ENCODE results near the gene GALR2. TPM values are rescaled to one million over a fixed set of nuclear protein-coding genes. Genes with fewer than 3 reads are reported as not detected.

GALR2 gene
- total RNA-seq, 4 donors from 2014 or later = 0.18 TPM; not detected in 3

DNA sequence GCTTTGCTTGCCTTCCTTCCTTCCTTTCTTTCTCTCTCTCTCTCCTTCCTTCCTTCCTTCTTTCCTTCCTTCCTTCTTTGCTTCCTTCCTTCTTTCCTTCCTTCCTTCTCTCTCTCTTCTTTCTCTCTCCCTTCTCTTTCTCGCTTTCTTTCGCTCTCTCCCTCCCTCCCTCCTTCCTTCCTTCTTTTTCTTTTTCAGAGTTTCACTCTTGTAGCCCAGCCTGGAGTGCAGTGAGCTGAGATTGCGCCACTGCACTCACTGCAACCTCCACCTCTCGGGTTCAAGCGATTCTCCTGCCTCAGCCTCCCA, 48.6 kb downstream of the GALR2 start:
- H3K4me1 ChIP-seq = peaks cover 3% of the 10 kb centered on the region in 2 donors
- no peak for TF ChIP-seq POLR2A (IDR thresholded peaks at IDR 0.05)
- DNase-seq = no peak
- no peak overlapping the region for H3K4me3 ChIP-seq
- in situ Hi-C loops (cut with MboI; ENCODE audit: low sequenced_read_pairs in 4 of 4) (loop anchor here in 2 of 4 donors (5.0 to 10.0 kb wide), 2 partner anchors 172 to 174 kb away; no protein-coding TSS in a partner anchor), intact Hi-C loops (cut with DNase I; ENCODE audit: low total_unique reads) (loop anchor here (10.0 kb wide), 1 partner anchor 282 kb away; no protein-coding TSS in a partner anchor)
- no peak for ATAC-seq
- no peak overlapping the region for H3K27ac ChIP-seq
- no peaks in the 10 kb centered on the region for H3K9me3 ChIP-seq
- no peaks in the 10 kb centered on the region for H3K27me3 ChIP-seq
- H3K36me3 ChIP-seq = no peaks in the 10 kb centered on the region

DNA sequence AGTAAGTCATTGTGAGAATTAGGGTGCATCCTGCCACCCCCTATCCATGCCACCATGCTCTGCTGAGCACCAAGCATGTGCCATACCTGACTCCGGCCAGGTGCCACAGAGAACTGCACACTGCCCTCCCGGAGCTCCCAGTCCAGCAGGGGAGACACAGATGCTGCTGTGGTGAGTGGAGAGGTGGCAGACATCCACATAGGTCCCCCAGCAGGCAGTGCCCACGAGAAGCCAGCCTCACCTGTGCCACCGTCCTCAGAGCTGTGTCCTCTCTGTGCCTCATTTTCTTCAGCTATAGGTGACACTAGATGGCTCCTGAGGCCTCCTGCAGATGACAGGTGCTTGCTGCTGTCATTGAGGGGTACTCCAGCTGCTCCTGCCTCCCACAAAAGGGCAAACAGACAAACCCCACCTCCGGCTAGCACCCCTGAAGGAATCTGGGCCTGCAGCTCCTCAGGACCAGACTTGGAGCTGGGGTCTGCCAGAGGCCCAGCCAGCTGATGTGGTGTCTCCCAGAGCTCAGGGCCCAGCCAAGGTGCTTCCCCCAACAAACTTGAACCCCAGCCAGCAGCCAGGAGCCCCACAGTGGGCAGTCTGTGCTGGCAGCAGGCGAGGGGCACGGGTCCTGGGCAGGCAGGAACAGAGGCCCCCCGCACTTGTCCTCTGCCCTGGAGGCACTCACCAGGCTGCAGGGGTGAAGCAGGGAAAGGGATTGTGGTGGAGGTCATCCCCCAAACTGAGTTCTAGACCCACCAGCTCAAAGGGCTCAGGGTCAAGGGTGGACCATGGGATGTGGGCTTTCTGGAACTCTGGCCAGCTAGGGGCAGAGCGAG, 49.4 kb downstream of the GALR2 start:
- no peak overlapping the region for H3K27ac ChIP-seq
- peaks cover 3% of the 10 kb centered on the region in 2 donors for H3K4me1 ChIP-seq
- H3K4me3 ChIP-seq = no peak overlapping the region
- ATAC-seq = no peak
- intact Hi-C loops (cut with DNase I; ENCODE audit: low total_unique reads) = loop anchor here (10.0 kb wide), 1 partner anchor 281 kb away; no protein-coding TSS in a partner anchor
- no peak for TF ChIP-seq POLR2A (IDR thresholded peaks at IDR 0.05)
- TF ChIP-seq, protein P1, sequence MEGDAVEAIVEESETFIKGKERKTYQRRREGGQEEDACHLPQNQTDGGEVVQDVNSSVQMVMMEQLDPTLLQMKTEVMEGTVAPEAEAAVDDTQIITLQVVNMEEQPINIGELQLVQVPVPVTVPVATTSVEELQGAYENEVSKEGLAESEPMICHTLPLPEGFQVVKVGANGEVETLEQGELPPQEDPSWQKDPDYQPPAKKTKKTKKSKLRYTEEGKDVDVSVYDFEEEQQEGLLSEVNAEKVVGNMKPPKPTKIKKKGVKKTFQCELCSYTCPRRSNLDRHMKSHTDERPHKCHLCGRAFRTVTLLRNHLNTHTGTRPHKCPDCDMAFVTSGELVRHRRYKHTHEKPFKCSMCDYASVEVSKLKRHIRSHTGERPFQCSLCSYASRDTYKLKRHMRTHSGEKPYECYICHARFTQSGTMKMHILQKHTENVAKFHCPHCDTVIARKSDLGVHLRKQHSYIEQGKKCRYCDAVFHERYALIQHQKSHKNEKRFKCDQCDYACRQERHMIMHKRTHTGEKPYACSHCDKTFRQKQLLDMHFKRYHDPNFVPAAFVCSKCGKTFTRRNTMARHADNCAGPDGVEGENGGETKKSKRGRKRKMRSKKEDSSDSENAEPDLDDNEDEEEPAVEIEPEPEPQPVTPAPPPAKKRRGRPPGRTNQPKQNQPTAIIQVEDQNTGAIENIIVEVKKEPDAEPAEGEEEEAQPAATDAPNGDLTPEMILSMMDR (IDR thresholded peaks at IDR 0.05 in 4 of 5, conservative IDR thresholded peaks at IDR 0.05 in 1 of 5) = no peak
- no peak for DNase-seq
- H3K9me3 ChIP-seq = no peaks in the 10 kb centered on the region
- no peaks in the 10 kb centered on the region for H3K36me3 ChIP-seq
- H3K27me3 ChIP-seq = no peaks in the 10 kb centered on the region
- in situ Hi-C loops (cut with MboI; ENCODE audit: low sequenced_read_pairs in 4 of 4) = loop anchor here in 2 of 4 donors (5.0 to 10.0 kb wide), 2 partner anchors 171 to 173 kb away; no protein-coding TSS in a partner anchor

DNA sequence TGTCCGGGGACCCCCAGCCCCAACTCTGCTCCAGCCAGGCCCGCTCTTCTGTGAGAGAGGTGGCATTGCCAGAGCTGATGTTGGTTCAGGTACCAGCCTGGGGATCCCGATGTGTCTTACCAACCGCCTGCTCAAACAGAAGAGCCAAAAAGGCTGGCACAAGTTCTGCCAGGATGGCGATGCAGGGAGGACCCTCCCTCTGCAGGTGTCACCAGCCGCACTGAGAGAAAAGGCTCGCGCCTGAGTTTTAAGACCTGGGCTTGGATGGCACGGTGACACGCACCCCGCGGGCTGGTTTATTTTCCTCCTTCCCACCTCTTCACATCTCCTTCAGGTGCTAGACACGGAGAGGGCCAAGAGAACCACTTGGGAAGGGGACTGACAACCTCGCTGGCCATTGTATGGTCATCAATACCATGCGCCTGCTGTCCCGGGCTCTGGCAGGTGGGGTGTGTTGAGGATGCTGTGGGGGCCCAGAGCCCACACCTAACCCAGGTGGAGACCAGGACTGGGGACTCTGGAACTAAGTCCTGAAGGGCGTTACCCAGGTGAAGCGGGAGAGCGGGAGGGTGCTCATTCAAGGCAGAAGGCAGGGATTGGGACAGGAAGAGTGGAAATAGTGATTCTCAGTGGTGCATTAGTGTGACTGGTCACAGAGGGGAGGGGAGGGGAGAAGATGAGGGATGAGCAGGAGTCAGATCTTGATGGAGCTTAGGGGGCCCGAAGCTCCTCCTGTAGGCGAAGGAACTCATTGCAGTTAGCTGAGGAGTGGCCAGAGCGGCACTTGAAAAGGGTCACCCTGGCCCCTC, 50.2 kb downstream of the GALR2 start:
- no peak for DNase-seq
- intact Hi-C loops (cut with DNase I; ENCODE audit: low total_unique reads) = loop anchor here (10.0 kb wide), 1 partner anchor 280 kb away; no protein-coding TSS in a partner anchor
- H3K27me3 ChIP-seq = no peaks in the 10 kb centered on the region
- H3K4me3 ChIP-seq = no peak overlapping the region
- H3K36me3 ChIP-seq = no peaks in the 10 kb centered on the region
- H3K4me1 ChIP-seq = peaks cover 3% of the 10 kb centered on the region in 2 donors
- in situ Hi-C loops (cut with MboI; ENCODE audit: low sequenced_read_pairs in 4 of 4) = loop anchor here (5.0 to 10.0 kb wide), 3 partner anchors 168 to 173 kb away; no protein-coding TSS in a partner anchor
- H3K27ac ChIP-seq = no peak overlapping the region
- no peaks in the 10 kb centered on the region for H3K9me3 ChIP-seq
- ATAC-seq = no peak
- TF ChIP-seq, protein P1 (IDR thresholded peaks at IDR 0.05 in 4 of 5, conservative IDR thresholded peaks at IDR 0.05 in 1 of 5) = no peak
- no peak for TF ChIP-seq POLR2A (IDR thresholded peaks at IDR 0.05)

DNA sequence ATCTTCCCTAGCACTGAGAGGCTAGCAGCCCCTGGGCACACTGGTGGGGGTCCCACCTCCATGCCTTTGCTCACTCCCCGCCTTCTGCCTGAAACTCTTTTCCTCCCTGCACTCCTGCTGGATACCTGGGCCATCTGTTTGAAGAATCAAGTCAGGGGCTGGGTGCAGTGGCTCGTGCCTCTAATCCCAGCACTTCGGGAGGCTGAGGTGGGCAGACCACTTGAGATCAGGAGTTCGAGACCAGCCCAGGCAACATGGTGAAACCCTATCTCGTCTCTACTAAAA, 50.8 kb downstream of the GALR2 start:
- H3K36me3 ChIP-seq = no peaks in the 10 kb centered on the region
- in situ Hi-C loops (cut with MboI; ENCODE audit: low sequenced_read_pairs in 4 of 4) (loop anchor here in 3 of 4 donors (5.0 to 10.0 kb wide), 3 partner anchors 167 to 172 kb away; no protein-coding TSS in a partner anchor), intact Hi-C loops (cut with DNase I; ENCODE audit: low total_unique reads) (loop anchor here (10.0 kb wide), 1 partner anchor 279 kb away; no protein-coding TSS in a partner anchor)
- H3K9me3 ChIP-seq = no peaks in the 10 kb centered on the region
- H3K4me1 ChIP-seq = peaks cover 3% of the 10 kb centered on the region in 2 donors
- ATAC-seq = no peak
- TF ChIP-seq POLR2A (IDR thresholded peaks at IDR 0.05) = no peak
- TF ChIP-seq, protein P1 (IDR thresholded peaks at IDR 0.05 in 4 of 5, conservative IDR thresholded peaks at IDR 0.05 in 1 of 5) = no peak
- H3K27me3 ChIP-seq = no peaks in the 10 kb centered on the region
- no peak for DNase-seq
- H3K27ac ChIP-seq = no peak overlapping the region
- H3K4me3 ChIP-seq = no peak overlapping the region
